Memory B cell (primary cell): ENCODE measurements around the gene AMPD3.

Experiments used
- ATAC-seq: fragments of 150-1000 bp; cut with Tn5 transposase; 2 replicates; pipeline ENCODE4 v1.10.0; 2021; ENCODE audit warnings: low read depth, mild to moderate bottlenecking, moderate library complexity
- DNase-seq, 2 donors: peaks; one replicate each; pipeline ENCODE4 v3.0.0; 2022; ENCODE audit warnings: low spot score in 2 of 2
- H3K27ac Mint-ChIP-seq: one replicate; pipeline ENCODE4 v1.8.0; 2022; ENCODE audit warnings: mild to moderate bottlenecking, moderate library complexity, mixed read lengths
- H3K27me3 Mint-ChIP-seq: one replicate; pipeline ENCODE4 v1.8.0; 2022; ENCODE audit warnings: mixed read lengths
- H3K36me3 Mint-ChIP-seq: one replicate; pipeline ENCODE4 v1.8.0; 2022; ENCODE audit warnings: mild to moderate bottlenecking, mixed read lengths
- H3K4me1 Mint-ChIP-seq: one replicate; pipeline ENCODE4 v1.8.0; 2022; ENCODE audit warnings: mixed read lengths
- H3K4me3 Mint-ChIP-seq: one replicate; pipeline ENCODE4 v1.8.0; 2022; ENCODE audit warnings: mild to moderate bottlenecking, moderate library complexity, mixed read lengths
- H3K9me3 Mint-ChIP-seq: one replicate; pipeline ENCODE4 v1.8.0; 2022; ENCODE audit warnings: mixed read lengths

AMPD3 gene

DNA sequence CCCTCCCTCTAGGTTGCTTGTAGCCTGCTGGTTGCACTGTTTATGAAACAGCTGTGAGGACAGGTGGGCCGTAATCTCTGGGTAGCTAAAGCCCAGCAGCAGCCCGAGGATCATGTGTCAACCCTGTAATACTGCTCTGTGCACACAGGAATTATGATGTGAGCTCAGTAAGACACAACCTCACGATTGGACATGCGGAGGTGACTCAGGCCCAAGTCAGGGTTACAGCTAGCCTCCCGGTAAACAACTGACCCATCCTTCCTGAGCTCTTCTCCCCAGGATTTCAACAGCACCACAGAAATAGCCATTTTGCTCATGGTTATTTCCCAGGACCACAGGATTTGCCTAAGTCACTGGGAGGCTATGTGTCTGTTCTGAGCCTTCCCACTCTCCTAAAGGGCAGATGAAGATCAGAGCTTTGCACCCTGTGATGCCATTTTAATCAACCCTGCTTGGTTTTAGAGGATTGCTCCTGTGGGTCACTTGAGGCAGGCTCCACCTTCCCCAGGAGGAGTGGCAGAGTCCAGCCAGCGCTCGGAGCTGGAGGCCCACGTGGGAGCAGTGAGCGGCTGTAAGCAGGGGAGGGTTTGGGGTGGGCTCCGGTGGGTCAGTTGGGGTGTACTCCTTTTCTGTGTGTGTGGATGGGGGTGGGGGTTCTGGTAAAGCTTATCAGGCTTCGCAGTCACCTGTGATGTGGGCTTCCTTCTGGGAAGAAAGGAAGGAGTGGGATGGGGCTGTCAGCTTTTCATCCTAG is at the start of gene AMPD3:
Gene AMPD3, plus strand, starts transcription at position 387 of the 754 bp plus-strand sequence. CDS start 6,256 bp downstream, outside the sequence.
- no peak for DNase-seq
- Mint-ChIP-seq H3K9me3 (no peaks in the 10 kb centered on the region), H3K27ac (peak within 1 kb of the TSS; percentile 93), H3K27me3 (no peaks in the 10 kb centered on the region), H3K4me1 (peaks cover 65% of the 10 kb centered on the region), H3K36me3 (no peaks in the 10 kb centered on the region), H3K4me3 (peak within 1 kb of the TSS; percentile 98)
- ATAC-seq, result no peak

GRCh38 chr11:10405865-10406592 is 49.0 kb upstream of the AMPD3 start:
- no peaks in the 10 kb centered on the region for H3K9me3 Mint-ChIP-seq
- H3K4me3 Mint-ChIP-seq, result no peak overlapping the region
- ATAC-seq, result peak; percentile 95
- DNase-seq, result peak; percentile 28 to 55
- H3K27me3 Mint-ChIP-seq, result no peaks in the 10 kb centered on the region
- peaks cover 5% of the 10 kb centered on the region for H3K4me1 Mint-ChIP-seq
- no peaks in the 10 kb centered on the region for H3K36me3 Mint-ChIP-seq
- no peak overlapping the region for H3K27ac Mint-ChIP-seq

DNA sequence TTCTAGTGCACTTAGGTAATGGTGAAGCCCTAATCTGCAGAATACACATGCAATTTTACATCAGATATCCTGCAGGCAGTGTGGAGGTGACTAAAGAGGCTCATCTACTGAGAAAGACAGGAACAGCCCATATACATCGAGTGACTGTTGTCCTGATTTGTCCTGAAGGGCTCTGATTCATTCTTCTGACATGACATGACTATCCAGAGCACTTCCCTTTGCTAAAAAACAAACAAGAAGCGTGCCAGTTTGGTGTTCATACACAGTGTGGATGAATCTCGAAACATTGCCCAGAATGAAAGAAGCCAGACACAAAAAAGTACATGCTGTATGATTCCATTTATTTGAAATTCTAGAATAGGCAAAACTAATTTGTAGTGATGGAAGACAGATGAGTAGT is 48.0 kb upstream of the AMPD3 start:
- H3K27ac Mint-ChIP-seq, result no peak overlapping the region
- H3K9me3 Mint-ChIP-seq, result no peaks in the 10 kb centered on the region
- H3K4me1 Mint-ChIP-seq, result peaks cover 5% of the 10 kb centered on the region
- no peaks in the 10 kb centered on the region for H3K27me3 Mint-ChIP-seq
- no peak overlapping the region for H3K4me3 Mint-ChIP-seq
- no peaks in the 10 kb centered on the region for H3K36me3 Mint-ChIP-seq
- no peak for DNase-seq
- ATAC-seq, result no peak

GRCh38 chr11:10407749-10408685 is 47.0 kb upstream of the AMPD3 start:
- ATAC-seq (no peak), DNase-seq (no peak)
- no peak overlapping the region for H3K27ac Mint-ChIP-seq
- H3K4me3 Mint-ChIP-seq, result no peak overlapping the region
- no peaks in the 10 kb centered on the region for H3K27me3 Mint-ChIP-seq
- H3K36me3 Mint-ChIP-seq, result no peaks in the 10 kb centered on the region
- H3K4me1 Mint-ChIP-seq, result peaks cover 7% of the 10 kb centered on the region
- H3K9me3 Mint-ChIP-seq, result no peaks in the 10 kb centered on the region

- DNase-seq (no peak), ATAC-seq (no peak)
- Mint-ChIP-seq H3K9me3 (no peaks in the 10 kb centered on the region), H3K27me3 (no peaks in the 10 kb centered on the region), H3K4me3 (no peak overlapping the region), H3K27ac (no peak overlapping the region), H3K36me3 (no peaks in the 10 kb centered on the region), H3K4me1 (peaks cover 18% of the 10 kb centered on the region)
These were observed 45.8 kb upstream of the AMPD3 start for GRCh38 chr11:10409207-10409661.

DNA sequence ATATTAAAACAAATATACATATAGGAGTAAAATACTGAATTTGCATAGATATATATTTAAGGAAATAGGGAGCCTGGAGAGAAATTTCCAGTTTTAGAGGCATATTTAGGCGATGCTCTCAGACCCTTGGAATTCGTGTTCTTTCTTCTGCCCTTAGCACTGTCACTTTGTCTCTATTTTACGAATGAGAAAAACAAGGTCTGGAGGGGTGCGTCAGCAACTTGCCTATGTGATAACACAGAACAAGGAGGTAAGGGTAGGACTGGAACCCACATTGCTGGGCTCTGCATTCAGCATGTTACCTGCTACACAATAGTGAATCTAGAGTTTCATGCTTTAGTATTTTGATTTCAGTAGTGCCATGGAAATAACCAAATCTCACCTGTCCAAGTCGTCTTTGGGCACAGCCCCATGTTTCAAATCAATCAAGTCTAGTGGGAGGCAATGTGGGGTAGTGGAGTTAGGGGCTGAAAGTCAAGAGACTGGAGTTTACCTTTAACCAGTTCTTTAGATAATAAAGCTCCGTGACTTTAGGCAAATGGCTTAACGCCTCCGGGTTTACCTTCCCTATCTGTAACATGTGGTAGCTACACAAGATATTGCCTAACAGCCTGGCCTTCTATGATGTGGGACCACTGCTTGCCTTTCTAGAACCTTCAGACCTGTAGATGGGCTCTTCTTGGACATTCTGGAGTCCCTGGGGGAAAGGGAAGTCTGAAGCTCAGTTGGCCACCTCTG is 44.8 kb upstream of the AMPD3 start:
- DNase-seq, result no peak
- H3K36me3 Mint-ChIP-seq, result no peaks in the 10 kb centered on the region
- H3K27ac Mint-ChIP-seq, result no peak overlapping the region
- no peak for ATAC-seq
- no peaks in the 10 kb centered on the region for H3K9me3 Mint-ChIP-seq
- no peaks in the 10 kb centered on the region for H3K27me3 Mint-ChIP-seq
- H3K4me1 Mint-ChIP-seq, result peaks cover 24% of the 10 kb centered on the region
- no peak overlapping the region for H3K4me3 Mint-ChIP-seq

- H3K36me3 Mint-ChIP-seq, result no peaks in the 10 kb centered on the region
- H3K4me1 Mint-ChIP-seq, result peaks cover 24% of the 10 kb centered on the region
- H3K9me3 Mint-ChIP-seq, result no peaks in the 10 kb centered on the region
- H3K27me3 Mint-ChIP-seq, result no peaks in the 10 kb centered on the region
- ATAC-seq (no peak), DNase-seq (no peak)
- H3K4me3 Mint-ChIP-seq, result no peak overlapping the region
- no peak overlapping the region for H3K27ac Mint-ChIP-seq
These were observed 44.2 kb upstream of the AMPD3 start for GRCh38 chr11:10410844-10411200.

GRCh38 chr11:10412266-10412665 is 42.8 kb upstream of the AMPD3 start:
- Mint-ChIP-seq H3K9me3 (no peaks in the 10 kb centered on the region), H3K36me3 (no peaks in the 10 kb centered on the region), H3K4me3 (no peak overlapping the region), H3K27me3 (no peaks in the 10 kb centered on the region), H3K4me1 (peaks cover 24% of the 10 kb centered on the region), H3K27ac (no peak overlapping the region)
- DNase-seq (no peak), ATAC-seq (no peak)

DNA sequence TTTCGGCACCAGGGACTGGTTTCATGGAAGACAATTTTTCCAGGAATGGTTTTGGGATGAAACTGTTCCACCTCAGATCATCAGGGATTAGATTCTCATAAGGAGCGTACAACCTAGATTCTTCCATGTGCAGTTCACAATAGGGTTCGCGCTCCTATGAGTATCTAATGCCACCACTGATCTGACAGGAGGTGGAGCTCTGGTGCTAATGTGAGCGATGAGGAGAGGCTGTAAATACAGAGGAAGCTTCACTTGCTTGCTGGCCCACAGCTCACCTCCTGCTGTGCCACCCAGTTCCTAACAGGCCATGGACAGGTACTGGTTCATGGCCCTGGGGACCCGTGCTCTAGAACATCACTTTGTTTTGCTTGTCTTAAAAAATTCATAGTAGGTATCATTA is 41.8 kb upstream of the AMPD3 start:
- Mint-ChIP-seq H3K4me1 (peaks cover 24% of the 10 kb centered on the region), H3K4me3 (no peak overlapping the region), H3K27me3 (no peaks in the 10 kb centered on the region), H3K27ac (no peak overlapping the region), H3K36me3 (no peaks in the 10 kb centered on the region), H3K9me3 (no peaks in the 10 kb centered on the region)
- DNase-seq, result peak; percentile 47 to 58
- peak; percentile 97 for ATAC-seq

DNA sequence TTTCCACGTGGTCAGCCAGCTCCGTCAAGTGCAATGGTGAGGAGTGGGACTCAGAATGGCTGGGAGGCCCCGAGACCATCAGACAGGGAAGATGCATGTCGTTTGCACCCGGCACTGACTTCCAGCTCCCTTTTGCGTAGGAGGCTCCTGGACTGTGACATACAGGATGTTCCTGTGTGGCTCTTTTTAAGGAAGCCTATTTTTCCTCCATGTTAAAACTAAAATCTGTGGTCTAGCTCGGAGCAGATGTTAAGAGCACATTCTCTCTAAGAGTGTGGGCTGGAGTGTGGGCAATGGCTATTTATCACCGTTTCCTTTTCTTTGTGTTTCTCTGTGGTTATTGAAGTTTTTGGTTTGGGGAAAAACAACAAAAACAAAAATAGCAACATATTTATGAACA is 40.9 kb upstream of the AMPD3 start:
- H3K27ac Mint-ChIP-seq, result no peak overlapping the region
- H3K9me3 Mint-ChIP-seq, result no peaks in the 10 kb centered on the region
- H3K27me3 Mint-ChIP-seq, result no peaks in the 10 kb centered on the region
- H3K4me1 Mint-ChIP-seq, result peaks cover 23% of the 10 kb centered on the region
- ATAC-seq (no peak), DNase-seq (no peak)
- H3K4me3 Mint-ChIP-seq, result no peak overlapping the region
- no peaks in the 10 kb centered on the region for H3K36me3 Mint-ChIP-seq

GRCh38 chr11:10414659-10415058 is 40.4 kb upstream of the AMPD3 start:
- Mint-ChIP-seq H3K27ac (peak overlapping the region; percentile 64), H3K4me3 (no peak overlapping the region), H3K4me1 (peaks cover 21% of the 10 kb centered on the region), H3K9me3 (no peaks in the 10 kb centered on the region), H3K36me3 (no peaks in the 10 kb centered on the region), H3K27me3 (no peaks in the 10 kb centered on the region)
- DNase-seq (no peak), ATAC-seq (no peak)

- H3K4me1 Mint-ChIP-seq, result peaks cover 21% of the 10 kb centered on the region
- no peaks in the 10 kb centered on the region for H3K36me3 Mint-ChIP-seq
- ATAC-seq, result no peak
- no peak overlapping the region for H3K27ac Mint-ChIP-seq
- DNase-seq, result no peak
- H3K4me3 Mint-ChIP-seq, result no peak overlapping the region
- H3K27me3 Mint-ChIP-seq, result no peaks in the 10 kb centered on the region
- no peaks in the 10 kb centered on the region for H3K9me3 Mint-ChIP-seq
These were observed 39.2 kb upstream of the AMPD3 start for GRCh38 chr11:10415817-10416392.

GRCh38 chr11:10418259-10418949 is 36.7 kb upstream of the AMPD3 start:
- H3K36me3 Mint-ChIP-seq, result peaks cover 3% of the 10 kb centered on the region
- H3K27ac Mint-ChIP-seq, result no peak overlapping the region
- DNase-seq, result no peak
- no peak overlapping the region for H3K4me3 Mint-ChIP-seq
- peaks cover 16% of the 10 kb centered on the region for H3K4me1 Mint-ChIP-seq
- ATAC-seq, result no peak
- H3K9me3 Mint-ChIP-seq, result peaks cover 3% of the 10 kb centered on the region
- H3K27me3 Mint-ChIP-seq, result no peaks in the 10 kb centered on the region
